MM.1S (cell line): ENCODE data around the gene CAMK2N1.

Experiments used
- DNase-seq: peaks from one replicate; pipeline ENCODE4 v3.0.0-alpha.2; 2015
- H2AFZ ChIP-seq: fragments of 300-600 bp; sonication (generic); 2 replicates; pipeline ENCODE4 v1.6.0; 2016; ENCODE audit warnings: antibody characterized with exemption, low read length
- H3F3A ChIP-seq: fragments of 300-600 bp; sonication (generic); 2 replicates; pipeline ENCODE4 v1.6.1; 2016; ENCODE audit warnings: mild to moderate bottlenecking, antibody characterized with exemption, low read length, moderate library complexity, mixed read lengths; ENCODE audit not compliant: insufficient read depth
- H3K27ac ChIP-seq: fragments of 300-600 bp; sonication (generic); 2 replicates; pipeline ENCODE4 v1.5.1; 2016; ENCODE audit warnings: mild to moderate bottlenecking, low read length
- H3K27me3 ChIP-seq: fragments of 300-600 bp; sonication (generic); replicated peaks from 2 replicates; pipeline ENCODE4 v1.6.0; 2016; ENCODE audit warnings: low read length; ENCODE audit not compliant: insufficient read depth
- H3K36me3 ChIP-seq: fragments of 300-600 bp; sonication (generic); replicated peaks from 2 replicates; pipeline ENCODE4 v1.6.1; 2016; ENCODE audit warnings: mild to moderate bottlenecking, low read length, mixed read lengths; ENCODE audit not compliant: insufficient read depth
- H3K4me1 ChIP-seq: fragments of 300-600 bp; sonication (generic); 2 replicates; pipeline ENCODE4 v1.6.1; 2016; ENCODE audit warnings: low read length, mixed read lengths
- H3K4me2 ChIP-seq: fragments of 300-600 bp; sonication (generic); 2 replicates; pipeline ENCODE4 v1.6.0; 2016; ENCODE audit warnings: low read depth, low read length
- H3K4me3 ChIP-seq: fragments of 300-600 bp; sonication (generic); 2 replicates; pipeline ENCODE4 v1.5.1; 2016; ENCODE audit warnings: low read length, mixed read lengths
- H3K79me2 ChIP-seq: fragments of 300-600 bp; sonication (generic); 2 replicates; pipeline ENCODE4 v1.6.1; 2016; ENCODE audit warnings: mixed run types, low read length, mixed read lengths
- H3K9ac ChIP-seq: fragments of 300-600 bp; sonication (generic); 2 replicates; pipeline ENCODE4 v1.6.1; 2016; ENCODE audit warnings: low read length, mixed read lengths
- H3K9me2 ChIP-seq: fragments of 300-600 bp; sonication (generic); replicated peaks from 2 replicates; pipeline ENCODE4 v1.6.1; 2016; ENCODE audit warnings: mild to moderate bottlenecking, low read length, mixed read lengths; ENCODE audit not compliant: insufficient read depth
- H3K9me3 ChIP-seq: fragments of 300-600 bp; sonication (generic); replicated peaks from 2 replicates; pipeline ENCODE4 v1.6.1; 2016; ENCODE audit warnings: mild to moderate bottlenecking, low read length, mixed read lengths; ENCODE audit not compliant: insufficient read depth
- H4K20me1 ChIP-seq: fragments of 300-600 bp; sonication (generic); 2 replicates; pipeline ENCODE4 v1.6.1; 2016; ENCODE audit warnings: mild to moderate bottlenecking, low read length, moderate library complexity, mixed read lengths; ENCODE audit not compliant: insufficient read depth
- CTCF ChIP-seq: fragments of 300-600 bp; sonication (generic); IDR thresholded peaks from 2 replicates; pipeline ENCODE4 v1.5.1; 2016; ENCODE audit warnings: antibody characterized with exemption, low read length, mixed read lengths
- EZH2 ChIP-seq: fragments of 300-600 bp; sonication (generic); optimal IDR thresholded peaks from 2 replicates; pipeline ENCODE3; 2017; ENCODE audit warnings: low read depth, mild to moderate bottlenecking, antibody characterized with exemption, low read length, mixed read lengths
- EZH2phosphoT487 ChIP-seq: fragments of 300-600 bp; sonication (generic); IDR thresholded peaks from 2 replicates; pipeline ENCODE4 v1.6.1; 2018; ENCODE audit warnings: antibody characterized with exemption, low read length

The CAMK2N1 gene

GRCh38 chr1:20491178-20491577 lies 5.2 kb upstream of the CAMK2N1 start:
- Histone ChIP-seq H3K9me2 (no peaks in the 10 kb centered on the region), H3K4me1 (no peaks in the 10 kb centered on the region), H3K9me3 (no peaks in the 10 kb centered on the region), H3K4me3 (no peak overlapping the region), H3F3A (no peaks in the 10 kb centered on the region), H3K27me3 (peaks cover 75% of the 10 kb centered on the region), H3K9ac (no peak overlapping the region), H3K36me3 (no peaks in the 10 kb centered on the region), H3K79me2 (no peaks in the 10 kb centered on the region), H4K20me1 (no peaks in the 10 kb centered on the region), H3K27ac (no peak overlapping the region), H2AFZ (no peak overlapping the region), H3K4me2 (no peak overlapping the region)
- TF ChIP-seq EZH2phosphoT487 (no peak), EZH2 (no peak), CTCF (no peak)
- no peak for DNase-seq

GRCh38 chr1:20487236-20487590 lies 1.2 kb upstream of the CAMK2N1 start:
- Histone ChIP-seq H3K36me3 (no peaks in the 10 kb centered on the region), H3K9me3 (no peaks in the 10 kb centered on the region), H3K9ac (no peak overlapping the region), H3K27me3 (peaks cover 93% of the 10 kb centered on the region), H3K4me2 (no peak overlapping the region), H2AFZ (no peak overlapping the region), H3K4me1 (no peaks in the 10 kb centered on the region), H3K27ac (no peak overlapping the region), H3K79me2 (no peaks in the 10 kb centered on the region), H4K20me1 (no peaks in the 10 kb centered on the region), H3K4me3 (no peak overlapping the region), H3K9me2 (no peaks in the 10 kb centered on the region), H3F3A (no peaks in the 10 kb centered on the region)
- TF ChIP-seq EZH2phosphoT487 (no peak), EZH2 (no peak), CTCF (no peak)
- DNase-seq, result no peak

GRCh38 chr1:20486457-20487235 lies 636 bp upstream of the CAMK2N1 start:
- Histone ChIP-seq H3K9me3 (no peaks in the 10 kb centered on the region), H3K79me2 (no peaks in the 10 kb centered on the region), H3K9ac (no peak overlapping the region), H3K27me3 (peaks cover 92% of the 10 kb centered on the region), H3K27ac (no peak overlapping the region), H3K4me1 (no peaks in the 10 kb centered on the region), H3K9me2 (no peaks in the 10 kb centered on the region), H3K4me3 (no peak overlapping the region), H2AFZ (no peak overlapping the region), H3K4me2 (no peak overlapping the region), H4K20me1 (no peaks in the 10 kb centered on the region), H3K36me3 (no peaks in the 10 kb centered on the region), H3F3A (no peaks in the 10 kb centered on the region)
- no peak for DNase-seq
- TF ChIP-seq EZH2phosphoT487 (no peak), CTCF (no peak), EZH2 (no peak)
